Measurements from ENCODE around the gene RSPH4A.

Gene RSPH4A

GRCh38 chr6:116667623-116668022 is 51.3 kb downstream of the RSPH4A start:
- TF ChIP-seq EZH2phosphoT487 (IDR thresholded peaks at IDR 0.05; ENCODE audit: low read depth): no peak
- TF ChIP-seq CTCF (IDR thresholded peaks at IDR 0.05; ENCODE audit: low read depth, low read length): no peak
- H3K9me3 ChIP-seq (ENCODE audit: insufficient read depth, low read length): no peaks in the 10 kb centered on the region
- H3K36me3 ChIP-seq (replicated peaks; ENCODE audit: low read depth, low read length): peaks cover 3% of the 10 kb centered on the region
- H3K27me3 ChIP-seq (ENCODE audit: low read depth, low read length): no peaks in the 10 kb centered on the region
- peak overlapping the region; percentile 94 for H3K9ac ChIP-seq (ENCODE audit: low read length)
- H4K20me1 ChIP-seq (ENCODE audit: insufficient read depth, low read length): peaks cover 8% of the 10 kb centered on the region
- H3K4me2 ChIP-seq (ENCODE audit: low read length): peak overlapping the region; percentile 76
- peak overlapping the region; percentile 67 for H3K27ac ChIP-seq (ENCODE audit: low read length)
- no peak overlapping the region for H2AFZ ChIP-seq (ENCODE audit: low read depth, low read length)
- peak overlapping the region; percentile 99 for H3K4me3 ChIP-seq (ENCODE audit: low read length)
- peaks cover 14% of the 10 kb centered on the region for H3K4me1 ChIP-seq (ENCODE audit: low read length)
- peaks cover 60% of the 10 kb centered on the region for H3K79me2 ChIP-seq (ENCODE audit: low read length)

GRCh38 chr6:116672306-116672705 is 56.0 kb downstream of the RSPH4A start:
- no peak overlapping the region for H3K27ac ChIP-seq (ENCODE audit: low read length)
- H3K4me3 ChIP-seq (ENCODE audit: low read length): no peak overlapping the region
- H3K27me3 ChIP-seq (ENCODE audit: low read depth, low read length): no peaks in the 10 kb centered on the region
- H3K9me3 ChIP-seq (ENCODE audit: insufficient read depth, low read length): no peaks in the 10 kb centered on the region
- no peak overlapping the region for H3K4me2 ChIP-seq (ENCODE audit: low read length)
- no peaks in the 10 kb centered on the region for H3K36me3 ChIP-seq (replicated peaks; ENCODE audit: low read depth, low read length)
- H4K20me1 ChIP-seq (ENCODE audit: insufficient read depth, low read length): no peaks in the 10 kb centered on the region
- H3K9ac ChIP-seq (ENCODE audit: low read length): no peak overlapping the region
- H3K79me2 ChIP-seq (ENCODE audit: low read length): peaks cover 13% of the 10 kb centered on the region
- no peak for TF ChIP-seq CTCF (IDR thresholded peaks at IDR 0.05; ENCODE audit: low read depth, low read length)
- no peaks in the 10 kb centered on the region for H3K4me1 ChIP-seq (ENCODE audit: low read length)
- no peak overlapping the region for H2AFZ ChIP-seq (ENCODE audit: low read depth, low read length)

GRCh38 chr6:116676021-116676420 is 59.7 kb downstream of the RSPH4A start:
- Histone ChIP-seq H4K20me1 (ENCODE audit: insufficient read depth, low read length) (no peaks in the 10 kb centered on the region), H3K4me3 (ENCODE audit: low read length) (no peak overlapping the region), H3K4me1 (ENCODE audit: low read length) (no peaks in the 10 kb centered on the region), H3K9me3 (ENCODE audit: insufficient read depth, low read length) (no peaks in the 10 kb centered on the region), H3K27me3 (ENCODE audit: low read depth, low read length) (no peaks in the 10 kb centered on the region), H3K36me3 (replicated peaks; ENCODE audit: low read depth, low read length) (no peaks in the 10 kb centered on the region), H3K79me2 (ENCODE audit: low read length) (peaks cover under 1% of the 10 kb centered on the region; the same call in 1 of the 2 replicates), H3K4me2 (ENCODE audit: low read length) (no peak overlapping the region), H3K9ac (ENCODE audit: low read length) (no peak overlapping the region), H3K27ac (ENCODE audit: low read length) (no peak overlapping the region), H2AFZ (ENCODE audit: low read depth, low read length) (no peak overlapping the region)
- TF ChIP-seq EZH2phosphoT487 (IDR thresholded peaks at IDR 0.05; ENCODE audit: low read depth): no peak
- no peak for TF ChIP-seq CTCF (IDR thresholded peaks at IDR 0.05; ENCODE audit: low read depth, low read length)

GRCh38 chr6:116680880-116681672 is 64.8 kb downstream of the RSPH4A start, which contains the start of gene KPNA5:
Gene KPNA5, plus strand, starts transcription at chr6:116681211. Its CDS starts 124 bp downstream, at chr6:116681335.
- Histone ChIP-seq H2AFZ (ENCODE audit: low read depth, low read length) (peak within 1 kb of the TSS; percentile 99), H3K4me1 (ENCODE audit: low read length) (peaks cover 6% of the 10 kb centered on the region), H3K4me2 (ENCODE audit: low read length) (peak within 1 kb of the TSS; percentile 82), H3K27me3 (ENCODE audit: low read depth, low read length) (no peaks in the 10 kb centered on the region), H3K79me2 (ENCODE audit: low read length) (peaks cover 43% of the 10 kb centered on the region), H3K9me3 (ENCODE audit: insufficient read depth, low read length) (no peaks in the 10 kb centered on the region), H3K36me3 (replicated peaks; ENCODE audit: low read depth, low read length) (peaks cover 6% of the 10 kb centered on the region), H4K20me1 (ENCODE audit: insufficient read depth, low read length) (no peaks in the 10 kb centered on the region), H3K4me3 (ENCODE audit: low read length) (peak within 1 kb of the TSS; percentile 88), H3K27ac (ENCODE audit: low read length) (peak within 1 kb of the TSS; percentile 74), H3K9ac (ENCODE audit: low read length) (peak within 1 kb of the TSS; percentile 87)
- TF ChIP-seq CTCF (IDR thresholded peaks at IDR 0.05; ENCODE audit: low read depth, low read length) (no peak), EZH2phosphoT487 (IDR thresholded peaks at IDR 0.05; ENCODE audit: low read depth) (no peak)
